ENCODE data around the gene TMEM250.

TMEM250 gene, protein sequence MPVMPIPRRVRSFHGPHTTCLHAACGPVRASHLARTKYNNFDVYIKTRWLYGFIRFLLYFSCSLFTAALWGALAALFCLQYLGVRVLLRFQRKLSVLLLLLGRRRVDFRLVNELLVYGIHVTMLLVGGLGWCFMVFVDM

GRCh38 chr9:136118320-136119060 lies at the start of gene TMEM250:
Gene TMEM250 (minus strand): TSS chr9:136118875. CDS start chr9:136116900, 1,975 bp downstream.
- DNase-seq (ENCODE audit: insufficient read length, low spot score) (peak; percentile 92), FAIRE-seq (no peak)

GRCh38 chr9:136163248-136163850 lies 44.7 kb upstream of the TMEM250 start:
- no peak for FAIRE-seq
- TF ChIP-seq, protein P1, sequence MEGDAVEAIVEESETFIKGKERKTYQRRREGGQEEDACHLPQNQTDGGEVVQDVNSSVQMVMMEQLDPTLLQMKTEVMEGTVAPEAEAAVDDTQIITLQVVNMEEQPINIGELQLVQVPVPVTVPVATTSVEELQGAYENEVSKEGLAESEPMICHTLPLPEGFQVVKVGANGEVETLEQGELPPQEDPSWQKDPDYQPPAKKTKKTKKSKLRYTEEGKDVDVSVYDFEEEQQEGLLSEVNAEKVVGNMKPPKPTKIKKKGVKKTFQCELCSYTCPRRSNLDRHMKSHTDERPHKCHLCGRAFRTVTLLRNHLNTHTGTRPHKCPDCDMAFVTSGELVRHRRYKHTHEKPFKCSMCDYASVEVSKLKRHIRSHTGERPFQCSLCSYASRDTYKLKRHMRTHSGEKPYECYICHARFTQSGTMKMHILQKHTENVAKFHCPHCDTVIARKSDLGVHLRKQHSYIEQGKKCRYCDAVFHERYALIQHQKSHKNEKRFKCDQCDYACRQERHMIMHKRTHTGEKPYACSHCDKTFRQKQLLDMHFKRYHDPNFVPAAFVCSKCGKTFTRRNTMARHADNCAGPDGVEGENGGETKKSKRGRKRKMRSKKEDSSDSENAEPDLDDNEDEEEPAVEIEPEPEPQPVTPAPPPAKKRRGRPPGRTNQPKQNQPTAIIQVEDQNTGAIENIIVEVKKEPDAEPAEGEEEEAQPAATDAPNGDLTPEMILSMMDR (IDR thresholded peaks at IDR 0.05; ENCODE audit: insufficient read depth, missing control alignments) = no peak
- no peak for DNase-seq (ENCODE audit: insufficient read length, low spot score)

More at GRCh38 chr9:136118320-136119060, at the start of gene TMEM250:
- TF ChIP-seq, protein P1 (IDR thresholded peaks at IDR 0.05; ENCODE audit: insufficient read depth, missing control alignments) = peak; percentile 16

- DNase-seq (ENCODE audit: insufficient read length, low spot score) (no peak), FAIRE-seq (no peak)
- TF ChIP-seq, protein P1 (IDR thresholded peaks at IDR 0.05; ENCODE audit: insufficient read depth, missing control alignments) = no peak
Measured at GRCh38 chr9:136160995-136161610, 42.4 kb upstream of the TMEM250 start.

DNA sequence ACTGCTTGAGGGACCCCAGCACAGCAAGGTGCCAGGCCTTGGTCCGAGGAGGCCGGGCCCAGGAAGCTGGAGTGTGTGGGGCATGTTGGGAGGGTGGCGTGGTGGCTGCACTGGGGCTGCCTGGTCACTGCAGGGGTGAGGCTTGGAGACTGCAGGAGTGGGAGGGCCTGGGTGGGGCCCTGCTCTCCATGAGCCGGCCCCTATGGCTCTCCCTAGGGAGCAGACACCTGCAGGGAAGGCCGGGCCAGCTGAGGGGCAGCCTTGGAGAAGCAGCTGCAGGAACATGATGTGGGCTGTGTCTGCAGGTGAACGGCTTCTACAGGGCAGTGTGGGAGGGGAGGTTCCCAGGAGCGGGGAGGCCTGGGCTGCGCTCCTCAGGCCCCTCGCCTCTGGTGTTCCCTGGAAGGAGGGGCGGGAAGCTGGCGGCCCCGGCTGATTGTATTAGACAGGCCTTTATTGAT lies 41.7 kb upstream of the TMEM250 start:
- TF ChIP-seq, protein P1 (IDR thresholded peaks at IDR 0.05; ENCODE audit: insufficient read depth, missing control alignments) = no peak
- no peak for FAIRE-seq
- no peak for DNase-seq (ENCODE audit: insufficient read length, low spot score)

DNA sequence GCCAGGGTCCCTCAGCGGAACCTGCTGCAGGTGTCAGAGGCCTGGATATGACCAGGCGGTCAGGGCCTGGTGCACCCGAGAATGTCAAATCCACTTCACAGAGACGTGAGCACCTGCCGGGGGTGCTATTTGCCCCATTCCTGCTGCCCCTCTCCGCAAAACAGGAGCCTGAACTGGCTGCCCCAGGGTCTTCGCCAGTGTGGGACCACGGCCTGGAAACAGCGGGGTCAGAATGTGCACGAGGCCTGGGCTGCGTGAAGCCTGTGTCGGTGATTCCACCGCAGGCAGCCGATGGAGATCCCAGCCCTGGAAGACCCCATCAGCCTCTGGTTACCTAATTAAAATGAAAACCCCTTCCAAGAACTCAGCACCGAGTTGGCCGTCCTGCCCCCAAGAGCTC lies 41.2 kb upstream of the TMEM250 start:
- DNase-seq (ENCODE audit: insufficient read length, low spot score) (no peak), FAIRE-seq (no peak)
- TF ChIP-seq, protein P1 (IDR thresholded peaks at IDR 0.05; ENCODE audit: insufficient read depth, missing control alignments) = no peak

DNA sequence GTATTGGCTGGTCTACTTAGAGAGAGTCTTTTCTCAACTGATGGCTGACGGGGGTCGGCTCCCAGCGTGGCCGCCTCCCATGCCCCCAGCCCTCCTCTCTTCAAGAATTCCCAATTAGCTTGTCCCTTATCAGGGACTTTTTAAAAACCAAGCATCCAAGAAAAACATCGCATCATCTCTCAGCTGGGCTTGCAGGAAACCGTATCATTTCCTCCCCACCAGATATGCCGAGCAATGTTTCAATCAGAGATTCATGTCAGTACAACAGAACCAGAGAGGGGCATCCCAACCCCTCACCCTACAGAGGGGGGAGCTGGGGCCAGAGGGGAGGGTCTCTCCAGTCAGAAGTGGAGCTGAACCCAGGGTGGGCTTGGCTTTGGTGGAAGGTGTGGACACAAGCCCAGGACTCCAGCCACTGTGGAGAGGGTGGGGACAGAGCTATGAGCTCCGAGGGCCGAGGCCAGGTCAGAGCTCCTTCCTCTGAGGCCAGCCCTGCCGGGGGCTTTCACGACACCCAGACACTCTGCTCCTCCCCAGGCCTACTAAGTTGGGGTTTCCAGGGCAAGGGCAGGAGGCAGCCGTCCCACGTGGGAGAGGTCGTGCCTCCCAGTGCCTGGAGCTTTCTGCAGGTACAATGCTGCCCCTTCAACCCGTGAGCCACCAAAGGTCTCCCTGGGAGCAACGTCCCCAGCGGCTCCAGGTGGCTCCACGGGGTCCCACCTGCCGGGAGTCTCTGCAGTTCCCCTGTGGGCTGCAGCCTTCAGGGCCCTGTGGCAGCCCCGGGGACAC lies 39.0 kb upstream of the TMEM250 start:
- TF ChIP-seq, protein P1 (IDR thresholded peaks at IDR 0.05; ENCODE audit: insufficient read depth, missing control alignments) = no peak
- no peak for DNase-seq (ENCODE audit: insufficient read length, low spot score)
- FAIRE-seq = no peak

Data from D721Med (cell line).